SK-N-SH (cell line): ENCODE measurements around the gene TCEA2. TPM values are rescaled to one million over a fixed set of nuclear protein-coding genes. Genes with fewer than 3 reads are reported as not detected.

ENCODE experiments used
- CTCF ChIA-PET: fragments of 300-600, 350-600 bp; formaldehyde crosslinking; extraction: SDS; loops from one replicate; lab custom pipeline; 2021; lab: Yijun Ruan, JAX
- POLR2A ChIA-PET: fragments of 350-600 bp; sonication (Branson Sonifier 250); formaldehyde crosslinking; extraction: SDS; loops from one replicate; lab custom pipeline; 2020; ENCODE audit warnings: antibody characterized with exemption, inconsistent platforms; lab: Yijun Ruan, JAX
- DNase-seq: peaks from one replicate; pipeline ENCODE4 v3.0.0; 2012
- H2AFZ ChIP-seq: fragments of 200-600 bp; sonication (generic); 2 replicates; pipeline ENCODE4 v1.8.1; 2016; ENCODE audit warnings: antibody characterized with exemption, mild to moderate bottlenecking, low read depth
- H3F3A ChIP-seq: fragments of 200-600 bp; sonication (generic); replicated peaks from 2 replicates; pipeline ENCODE3; 2016; ENCODE audit warnings: antibody characterized with exemption, mild to moderate bottlenecking; ENCODE audit not compliant: insufficient read depth
- H3K27ac ChIP-seq, 2 experiments: fragments of 200-500 bp in 1 of 2; fragments of 200-600 bp in 1 of 2; sonication (Bioruptor generic) in 1 of 2; sonication (generic), shearing (Covaris generic) in 1 of 2; 2 replicates each; pipeline versions ENCODE4 v1.5.1 to v1.6.1; 2014 to 2016; ENCODE audit warnings: low read depth in 2 of 2, inconsistent platforms in 1 of 2, low read length in 1 of 2, mild to moderate bottlenecking in 1 of 2, mixed read lengths in 1 of 2
- H3K27me3 ChIP-seq: fragments of 200-600 bp; sonication (generic), shearing (Covaris generic); 2 replicates; pipeline ENCODE4 v1.6.1; 2016; ENCODE audit warnings: mixed run types; ENCODE audit not compliant: insufficient read depth
- H3K36me3 ChIP-seq, 2 experiments: fragments of 200-500 bp in 1 of 2; fragments of 200-600 bp in 1 of 2; sonication (Bioruptor generic) in 1 of 2; sonication (generic) in 1 of 2; replicated peaks in 1 of 2; 2 replicates each; pipeline versions ENCODE3 to v1.5.1; 2014 to 2016; ENCODE audit warnings: low read length in 1 of 2, mild to moderate bottlenecking in 1 of 2; ENCODE audit not compliant: insufficient read depth in 2 of 2, control insufficient read depth in 1 of 2
- H3K4me1 ChIP-seq, 2 experiments: fragments of 200-500 bp in 1 of 2; fragments of 200-600 bp in 1 of 2; sonication (Bioruptor generic) in 1 of 2; sonication (generic), shearing (Covaris generic) in 1 of 2; 2 replicates each; pipeline versions ENCODE4 v1.5.1 to v1.6.1; 2014 to 2016; ENCODE audit warnings: low read depth in 1 of 2, low read length in 1 of 2, mixed run types in 1 of 2; ENCODE audit not compliant: insufficient read depth in 2 of 2, control insufficient read depth in 1 of 2
- H3K4me2 ChIP-seq: fragments of 200-600 bp; sonication (generic), shearing (Covaris generic); 2 replicates; pipeline ENCODE4 v1.6.1; 2017; ENCODE audit warnings: mixed run types
- H3K4me3 ChIP-seq, 2 experiments: fragments of 200-500 bp in 1 of 2; fragments of 200-600 bp in 1 of 2; sonication (Bioruptor generic) in 1 of 2; sonication (generic), shearing (Covaris generic) in 1 of 2; 2 replicates each; pipeline versions ENCODE4 v1.5.1 to v1.8.1; 2014 to 2016; ENCODE audit warnings: low read depth in 2 of 2, inconsistent platforms in 1 of 2, low read length in 1 of 2, mild to moderate bottlenecking in 1 of 2, mixed read lengths in 1 of 2, moderate library complexity in 1 of 2
- H3K79me2 ChIP-seq: fragments of 200-600 bp; sonication (generic); 2 replicates; pipeline ENCODE4 v1.8.1; 2017; ENCODE audit warnings: mild to moderate bottlenecking; ENCODE audit not compliant: insufficient read depth
- H3K9ac ChIP-seq: fragments of 200-600 bp; sonication (generic); 2 replicates; pipeline ENCODE4 v1.6.1; 2017; ENCODE audit warnings: mixed run types
- H3K9me2 ChIP-seq: fragments of 200-600 bp; sonication (generic); 2 replicates; pipeline ENCODE4 v1.6.1; 2017; ENCODE audit warnings: mixed run types
- H3K9me3 ChIP-seq: fragments of 200-600 bp; sonication (generic); 2 replicates; pipeline ENCODE4 v1.6.1; 2017; ENCODE audit warnings: mixed run types, mild to moderate bottlenecking, moderate library complexity
- H4K20me1 ChIP-seq: fragments of 200-600 bp; sonication (generic); 2 replicates; pipeline ENCODE4 v1.6.1; 2017; ENCODE audit warnings: mild to moderate bottlenecking, mixed run types; ENCODE audit not compliant: insufficient read depth
- ELF1 ChIP-seq: IDR thresholded peaks from 2 replicates; pipeline ENCODE4 v1.4.0; 2012
- FOSL2 ChIP-seq: IDR thresholded peaks from 2 replicates; pipeline ENCODE4 v1.4.0; 2012; ENCODE audit warnings: low read depth, mild to moderate bottlenecking, moderate library complexity, borderline replicate concordance
- FOXJ3 ChIP-seq: sonication (generic); formaldehyde crosslinking; IDR thresholded peaks from 2 replicates; pipeline ENCODE4 v1.5.1; 2020; ENCODE audit warnings: mild to moderate bottlenecking, missing genetic modification reagents
- MXI1 ChIP-seq: IDR thresholded peaks from 2 replicates; pipeline ENCODE4 v1.6.1; 2012; ENCODE audit warnings: mild to moderate bottlenecking, low read depth, low read length, improper control_type of control experiment
- POLR2AphosphoS5 ChIP-seq: IDR thresholded peaks from 2 replicates; pipeline ENCODE4 v1.6.1; 2012; ENCODE audit warnings: low read depth, low read length
- RAD21 ChIP-seq: IDR thresholded peaks from 2 replicates; pipeline ENCODE4 v1.6.1; 2012; ENCODE audit warnings: mild to moderate bottlenecking, low read length
- RFX5 ChIP-seq: IDR thresholded peaks from 2 replicates; pipeline ENCODE4 v1.6.1; 2012; ENCODE audit warnings: mild to moderate bottlenecking, improper control_type of control experiment, low read length
- RXRA ChIP-seq: IDR thresholded peaks from 2 replicates; pipeline ENCODE4 v1.4.0; 2012; ENCODE audit warnings: low read depth, mild to moderate bottlenecking, borderline replicate concordance
- SIN3A ChIP-seq: IDR thresholded peaks from 2 replicates; pipeline ENCODE4 v1.6.1; 2012; ENCODE audit warnings: low read depth, mild to moderate bottlenecking, low read length, moderate library complexity, borderline replicate concordance
- SMC3 ChIP-seq: IDR thresholded peaks from 2 replicates; pipeline ENCODE4 v1.6.1; 2012; ENCODE audit warnings: low read depth, low read length, improper control_type of control experiment
- WGBS: methylation state at CpG from one replicate; pipeline ENCODE4 v1.1.6; 2017; ENCODE audit warnings: low lambda C conversion rate; 5-methylcytosine and 5-hydroxymethylcytosine counted together
- polyA plus RNA-seq, 3 experiments: library from polyadenylated mRNA; depleted of rRNA; stranded (reverse); fragments of >200 nt; gene quantifications; 2 replicates each; pipeline ENCODE4 v1.2.3, GENCODE V29; 2012
- TF ChIP-seq, protein P1 (sequence below): IDR thresholded peaks from 2 replicates; pipeline ENCODE4 v1.4.0; 2012; ENCODE audit warnings: low read depth, borderline replicate concordance
- TF ChIP-seq, protein P2 (sequence below): IDR thresholded peaks from 2 replicates; pipeline ENCODE4; 2012
- TF ChIP-seq, protein P3 (sequence below): IDR thresholded peaks from 2 replicates; pipeline ENCODE4 v1.4.0; 2012; ENCODE audit warnings: low read depth
- TF ChIP-seq, protein P4 (sequence below): fragments of 150-350 bp; IDR thresholded peaks from 2 replicates; pipeline ENCODE4 v1.6.1; 2017; ENCODE audit warnings: antibody characterized with exemption, low read length, low read depth, borderline replicate concordance
- TF ChIP-seq, protein P5 (sequence below): IDR thresholded peaks from 2 replicates; pipeline ENCODE4 v1.4.0; 2012; ENCODE audit warnings: low read depth, borderline replicate concordance
- TF ChIP-seq, protein P6 (sequence below): fragments of 150-350 bp; IDR thresholded peaks from 2 replicates; pipeline ENCODE4 v1.6.1; 2016; ENCODE audit warnings: mild to moderate bottlenecking, low read depth, low read length

The TCEA2 gene
- polyA plus RNA-seq, 1 of the 3 experiments (the other 2 are of a cell fraction): 98.9 TPM

DNA sequence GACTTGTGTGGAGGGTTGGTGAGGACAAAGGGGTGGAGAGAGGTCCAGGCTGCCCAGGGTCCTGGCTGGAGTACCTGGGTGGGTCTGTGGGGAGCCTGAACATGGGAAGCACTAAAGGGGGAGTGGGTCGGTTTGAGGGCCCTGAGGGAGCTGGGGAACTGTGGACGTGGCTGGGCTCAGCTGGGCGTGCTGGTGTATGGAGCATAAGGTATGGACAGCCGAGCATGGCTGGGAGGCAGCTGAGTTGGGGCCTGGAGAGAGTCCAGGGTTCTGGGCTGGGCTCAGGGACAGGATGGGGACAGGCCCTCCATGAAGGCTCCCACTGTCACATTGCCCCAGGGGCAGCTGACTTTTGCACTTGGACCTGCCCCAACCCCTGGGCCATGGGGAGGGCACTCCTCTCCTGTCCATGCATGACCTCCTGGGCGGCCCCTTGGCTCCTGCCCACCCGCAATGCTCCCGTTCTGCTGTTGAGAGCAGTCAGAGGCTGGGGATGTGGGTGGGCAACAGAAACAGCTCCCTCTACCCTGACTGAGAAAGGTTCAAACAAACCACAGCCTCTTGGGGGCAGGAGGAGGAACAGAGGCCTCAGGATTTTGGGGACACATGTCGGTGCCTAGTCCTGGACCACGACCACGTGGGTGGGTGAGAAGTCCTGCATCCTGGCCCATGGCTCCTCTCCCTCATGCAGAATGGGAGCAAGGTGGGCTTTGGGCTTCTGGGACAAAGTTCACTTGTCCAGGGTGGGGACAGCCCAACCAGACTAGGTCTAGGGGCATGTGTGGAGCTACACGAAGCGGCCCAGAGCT is 22.6 kb upstream of the TCEA2 start:
- ChIA-PET POLR2A (interaction anchor here (0.9 kb wide), 1 partner anchor 60 kb away, joined by 4 read pairs; the partner anchor contains the start of gene PRPF6), CTCF (interaction anchor here (0.8 to 7.7 kb wide), 17 partner anchors 12 to 732 kb away, joined by 3 to 85 read pairs (median 10); partner anchors contain the start of genes LKAAEAR1, OPRL1, PRPF6 and RGS19)
- Histone ChIP-seq H3K27ac (no peak overlapping the region), H3K4me2 (no peak overlapping the region), H3K4me3 (no peak overlapping the region), H3K27me3 (no peaks in the 10 kb centered on the region), H3K79me2 (no peaks in the 10 kb centered on the region), H3F3A (peaks cover 10% of the 10 kb centered on the region), H2AFZ (no peak overlapping the region), H3K36me3 (peaks cover 0 to under 1% of the 10 kb centered on the region in 2 experiments), H3K9ac (no peak overlapping the region), H3K9me3 (no peaks in the 10 kb centered on the region), H3K9me2 (no peaks in the 10 kb centered on the region), H3K4me1 (peaks cover 0 to 13% of the 10 kb centered on the region in 2 experiments; a peak in 1 of 4 replicates), H4K20me1 (0 out of 2 replicates have a peak, but pooled peaks cover 8% of the 10 kb centered on the region)
- DNase-seq: no peak
- TF ChIP-seq, protein P1, sequence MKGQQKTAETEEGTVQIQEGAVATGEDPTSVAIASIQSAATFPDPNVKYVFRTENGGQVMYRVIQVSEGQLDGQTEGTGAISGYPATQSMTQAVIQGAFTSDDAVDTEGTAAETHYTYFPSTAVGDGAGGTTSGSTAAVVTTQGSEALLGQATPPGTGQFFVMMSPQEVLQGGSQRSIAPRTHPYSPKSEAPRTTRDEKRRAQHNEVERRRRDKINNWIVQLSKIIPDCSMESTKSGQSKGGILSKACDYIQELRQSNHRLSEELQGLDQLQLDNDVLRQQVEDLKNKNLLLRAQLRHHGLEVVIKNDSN: no peak
- TF ChIP-seq FOXJ3 (no peak), RFX5 (no peak), ELF1 (no peak), POLR2AphosphoS5 (no peak), RAD21 (no peak), SIN3A (no peak)
- TF ChIP-seq, protein P2, sequence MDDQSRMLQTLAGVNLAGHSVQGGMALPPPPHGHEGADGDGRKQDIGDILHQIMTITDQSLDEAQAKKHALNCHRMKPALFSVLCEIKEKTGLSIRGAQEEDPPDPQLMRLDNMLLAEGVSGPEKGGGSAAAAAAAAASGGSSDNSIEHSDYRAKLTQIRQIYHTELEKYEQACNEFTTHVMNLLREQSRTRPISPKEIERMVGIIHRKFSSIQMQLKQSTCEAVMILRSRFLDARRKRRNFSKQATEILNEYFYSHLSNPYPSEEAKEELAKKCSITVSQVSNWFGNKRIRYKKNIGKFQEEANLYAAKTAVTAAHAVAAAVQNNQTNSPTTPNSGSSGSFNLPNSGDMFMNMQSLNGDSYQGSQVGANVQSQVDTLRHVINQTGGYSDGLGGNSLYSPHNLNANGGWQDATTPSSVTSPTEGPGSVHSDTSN: no peak
- TF ChIP-seq, protein P3, sequence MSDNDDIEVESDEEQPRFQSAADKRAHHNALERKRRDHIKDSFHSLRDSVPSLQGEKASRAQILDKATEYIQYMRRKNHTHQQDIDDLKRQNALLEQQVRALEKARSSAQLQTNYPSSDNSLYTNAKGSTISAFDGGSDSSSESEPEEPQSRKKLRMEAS: no peak
- TF ChIP-seq, protein P4, sequence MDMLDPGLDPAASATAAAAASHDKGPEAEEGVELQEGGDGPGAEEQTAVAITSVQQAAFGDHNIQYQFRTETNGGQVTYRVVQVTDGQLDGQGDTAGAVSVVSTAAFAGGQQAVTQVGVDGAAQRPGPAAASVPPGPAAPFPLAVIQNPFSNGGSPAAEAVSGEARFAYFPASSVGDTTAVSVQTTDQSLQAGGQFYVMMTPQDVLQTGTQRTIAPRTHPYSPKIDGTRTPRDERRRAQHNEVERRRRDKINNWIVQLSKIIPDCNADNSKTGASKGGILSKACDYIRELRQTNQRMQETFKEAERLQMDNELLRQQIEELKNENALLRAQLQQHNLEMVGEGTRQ: no peak
- 79% methylated on average over 8 of the region's 12 CpGs for WGBS

DNA sequence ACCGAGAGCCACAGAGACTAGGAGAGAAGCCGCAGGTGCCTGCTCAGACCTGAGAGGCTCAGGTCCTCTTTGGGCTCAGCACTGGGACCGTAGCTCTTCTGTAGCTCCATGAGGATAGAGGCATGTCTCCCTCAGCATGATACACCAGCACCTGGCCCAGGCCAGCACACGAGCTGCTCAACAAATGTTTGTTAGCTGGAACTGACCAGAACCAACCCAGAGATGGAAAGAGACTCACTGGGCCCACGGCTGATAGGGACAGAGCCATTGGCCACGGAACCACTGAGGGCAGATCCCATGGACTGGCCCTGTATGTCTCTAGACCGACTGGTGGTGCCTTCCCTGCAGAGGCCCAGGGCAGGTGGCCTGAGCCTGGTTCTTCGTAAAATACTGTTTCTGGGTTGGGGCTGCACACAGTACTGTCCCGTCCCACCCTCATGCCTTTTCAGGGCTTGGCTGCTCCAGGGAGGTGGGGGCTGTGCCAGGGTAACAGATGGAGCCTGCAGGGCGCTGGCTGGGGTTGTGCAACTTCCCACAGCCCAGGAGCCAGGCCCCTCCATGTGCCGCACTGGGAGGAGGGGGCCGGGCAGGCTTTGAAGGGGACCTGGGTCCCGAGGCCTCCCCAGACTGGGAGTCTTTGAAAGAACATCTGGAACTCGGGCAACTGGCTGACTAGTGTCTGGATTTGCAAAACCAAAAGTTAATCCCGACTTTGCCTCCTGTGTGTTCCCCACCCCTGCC is 21.8 kb upstream of the TCEA2 start:
- Histone ChIP-seq H2AFZ (no peak overlapping the region), H3K4me2 (no peak overlapping the region), H3K27ac (no peak overlapping the region), H3K9me3 (no peaks in the 10 kb centered on the region), H3K9ac (no peak overlapping the region), H3F3A (peaks cover 10% of the 10 kb centered on the region), H3K9me2 (no peaks in the 10 kb centered on the region), H3K79me2 (no peaks in the 10 kb centered on the region), H4K20me1 (0 out of 2 replicates have a peak, but pooled peaks cover 4% of the 10 kb centered on the region), H3K4me3 (no peak overlapping the region), H3K36me3 (no peaks in the 10 kb centered on the region), H3K4me1 (peaks cover 0 to 13% of the 10 kb centered on the region in 2 experiments; a peak in 1 of 4 replicates), H3K27me3 (peaks cover 4% of the 10 kb centered on the region)
- DNase-seq: no peak
- CTCF ChIA-PET: interaction anchor here (0.8 to 7.7 kb wide), 10 partner anchors 12 to 503 kb away, joined by 3 to 74 read pairs (median 9); partner anchors contain the start of genes LKAAEAR1, PRPF6 and SAMD10
- WGBS: 42% methylated on average over 8 of the region's 15 CpGs
- POLR2A ChIA-PET: interaction anchor here (0.9 kb wide), 1 partner anchor 61 kb away, joined by 4 read pairs; the partner anchor contains the start of gene PRPF6
- TF ChIP-seq RXRA: no peak
- TF ChIP-seq RFX5: no peak
- TF ChIP-seq, protein P5, sequence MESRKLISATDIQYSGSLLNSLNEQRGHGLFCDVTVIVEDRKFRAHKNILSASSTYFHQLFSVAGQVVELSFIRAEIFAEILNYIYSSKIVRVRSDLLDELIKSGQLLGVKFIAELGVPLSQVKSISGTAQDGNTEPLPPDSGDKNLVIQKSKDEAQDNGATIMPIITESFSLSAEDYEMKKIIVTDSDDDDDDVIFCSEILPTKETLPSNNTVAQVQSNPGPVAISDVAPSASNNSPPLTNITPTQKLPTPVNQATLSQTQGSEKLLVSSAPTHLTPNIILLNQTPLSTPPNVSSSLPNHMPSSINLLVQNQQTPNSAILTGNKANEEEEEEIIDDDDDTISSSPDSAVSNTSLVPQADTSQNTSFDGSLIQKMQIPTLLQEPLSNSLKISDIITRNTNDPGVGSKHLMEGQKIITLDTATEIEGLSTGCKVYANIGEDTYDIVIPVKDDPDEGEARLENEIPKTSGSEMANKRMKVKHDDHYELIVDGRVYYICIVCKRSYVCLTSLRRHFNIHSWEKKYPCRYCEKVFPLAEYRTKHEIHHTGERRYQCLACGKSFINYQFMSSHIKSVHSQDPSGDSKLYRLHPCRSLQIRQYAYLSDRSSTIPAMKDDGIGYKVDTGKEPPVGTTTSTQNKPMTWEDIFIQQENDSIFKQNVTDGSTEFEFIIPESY: no peak
- no peak for TF ChIP-seq FOSL2
- no peak for TF ChIP-seq SMC3
- no peak for TF ChIP-seq MXI1
- no peak for TF ChIP-seq RAD21
- TF ChIP-seq, protein P6, sequence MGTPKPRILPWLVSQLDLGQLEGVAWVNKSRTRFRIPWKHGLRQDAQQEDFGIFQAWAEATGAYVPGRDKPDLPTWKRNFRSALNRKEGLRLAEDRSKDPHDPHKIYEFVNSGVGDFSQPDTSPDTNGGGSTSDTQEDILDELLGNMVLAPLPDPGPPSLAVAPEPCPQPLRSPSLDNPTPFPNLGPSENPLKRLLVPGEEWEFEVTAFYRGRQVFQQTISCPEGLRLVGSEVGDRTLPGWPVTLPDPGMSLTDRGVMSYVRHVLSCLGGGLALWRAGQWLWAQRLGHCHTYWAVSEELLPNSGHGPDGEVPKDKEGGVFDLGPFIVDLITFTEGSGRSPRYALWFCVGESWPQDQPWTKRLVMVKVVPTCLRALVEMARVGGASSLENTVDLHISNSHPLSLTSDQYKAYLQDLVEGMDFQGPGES: no peak
- TF ChIP-seq, protein P1: no peak
